HG02840 (cell line): ENCODE measurements around the gene ABCG5.

ENCODE experiments used
- ATAC-seq: cut with Tn5 transposase; IDR thresholded peaks from one replicate; pipeline ENCODE4 v1.9.1; 2021; ENCODE audit warnings: mild to moderate bottlenecking, moderate library complexity, moderate number of reproducible peaks; ENCODE audit not compliant: unreplicated experiment, low FRiP score

Gene ABCG5

GRCh38 chr2:43838560-43839267 lies at the start of gene ABCG5, which contains the start of gene ABCG8:
Gene ABCG5 (minus strand): TSS chr2:43838839. CDS start chr2:43838679, 160 bp downstream.
Gene ABCG8 (plus strand): TSS chr2:43838971. CDS start chr2:43839054, 83 bp downstream.
- ATAC-seq: no peak

GRCh38 chr2:43887176-43887575 lies 48.5 kb upstream of the ABCG5 start:
- ATAC-seq: no peak

GRCh38 chr2:43885132-43885632 lies 46.5 kb upstream of the ABCG5 start:
- no peak for ATAC-seq

- no peak for ATAC-seq
These were observed 46.0 kb upstream of the ABCG5 start for GRCh38 chr2:43884689-43885088.

GRCh38 chr2:43882312-43882711 lies 43.7 kb upstream of the ABCG5 start:
- no peak for ATAC-seq

- ATAC-seq: no peak
These were observed 42.3 kb upstream of the ABCG5 start for GRCh38 chr2:43880952-43881351.

GRCh38 chr2:43880471-43880870 lies 41.8 kb upstream of the ABCG5 start:
- ATAC-seq: no peak

- ATAC-seq: no peak
These were observed 40.6 kb upstream of the ABCG5 start for GRCh38 chr2:43879261-43879660.

GRCh38 chr2:43877782-43878464 lies 39.3 kb upstream of the ABCG5 start:
- ATAC-seq: no peak

GRCh38 chr2:43874776-43875451 lies 36.3 kb upstream of the ABCG5 start:
- ATAC-seq: no peak

- ATAC-seq: no peak
These were observed 33.5 kb upstream of the ABCG5 start for GRCh38 chr2:43872151-43872550.

- no peak for ATAC-seq
These were observed 16.7 kb upstream of the ABCG5 start for GRCh38 chr2:43855292-43855691.

GRCh38 chr2:43854671-43855070 lies 16.0 kb upstream of the ABCG5 start:
- ATAC-seq: no peak

- ATAC-seq: no peak
These were observed 14.8 kb upstream of the ABCG5 start for GRCh38 chr2:43853141-43854081.

- ATAC-seq: no peak
These were observed 13.6 kb upstream of the ABCG5 start for GRCh38 chr2:43852196-43852730.

GRCh38 chr2:43851011-43851980 lies 12.7 kb upstream of the ABCG5 start:
- no peak for ATAC-seq

GRCh38 chr2:43848214-43848613 lies 9.6 kb upstream of the ABCG5 start:
- no peak for ATAC-seq

- ATAC-seq: no peak
These were observed 7.6 kb upstream of the ABCG5 start for GRCh38 chr2:43846140-43846793.
